Hypothalamus (tissue), 51 donors: ENCODE data around the gene DOCK3.
"Not testable (repeated sequence)": the region's sequence is repeated elsewhere in the genome, so short reads cannot be mapped to it uniquely, and the experiment has no call there.

Experiments used
- DNase-seq, 51 donors: peaks; one replicate each; lab custom pipeline; 2025; lab: John Stamatoyannopoulos, UW

The DOCK3 gene

GRCh38 chr3:50862221-50862620 lies 187.5 kb downstream of the DOCK3 start:
- DNase-seq = no peak

DNA sequence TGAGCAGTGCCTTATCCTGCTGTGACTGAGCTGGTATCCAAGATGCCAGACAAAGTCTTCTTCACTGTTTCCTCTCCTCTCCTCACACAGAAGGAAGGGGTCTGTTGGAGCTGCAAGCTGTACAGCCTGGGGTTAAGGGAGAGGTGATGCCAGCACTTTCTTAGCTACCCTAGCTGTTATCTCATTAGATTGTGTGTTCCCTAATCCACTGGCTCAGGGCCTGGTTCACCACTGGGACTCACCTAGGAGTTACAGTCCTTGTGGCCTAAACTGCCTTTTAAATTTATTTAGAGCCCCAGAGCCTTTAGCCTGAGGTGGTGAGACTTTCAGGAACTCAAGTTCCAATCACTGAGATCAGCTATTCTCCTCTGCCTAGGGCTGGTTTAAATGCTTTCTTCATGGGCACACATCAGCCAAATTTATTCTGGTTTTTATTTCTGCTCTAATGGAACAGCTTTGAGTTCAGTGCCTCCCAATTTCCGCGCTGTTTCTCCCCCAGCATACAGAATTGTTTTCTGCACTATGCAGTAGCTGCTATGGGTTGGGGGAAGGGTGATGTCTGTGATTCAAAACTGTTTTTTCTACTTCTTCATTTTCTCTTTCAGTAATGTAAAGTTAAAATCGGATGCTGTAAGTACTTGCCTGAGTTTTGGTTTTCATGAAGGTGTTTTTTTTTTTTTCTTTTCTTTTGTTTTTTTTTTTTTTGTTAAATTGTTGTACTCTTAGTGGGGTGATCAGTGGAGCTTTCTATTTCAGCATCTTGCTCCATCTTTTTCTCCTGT lies 198.8 kb downstream of the DOCK3 start:
- DNase-seq = no peak

GRCh38 chr3:50874876-50875275 lies 200.1 kb downstream of the DOCK3 start:
- not testable (repeated sequence) for DNase-seq

- DNase-seq = no peak
Measured at GRCh38 chr3:50876947-50877346, 202.2 kb downstream of the DOCK3 start.

DNA sequence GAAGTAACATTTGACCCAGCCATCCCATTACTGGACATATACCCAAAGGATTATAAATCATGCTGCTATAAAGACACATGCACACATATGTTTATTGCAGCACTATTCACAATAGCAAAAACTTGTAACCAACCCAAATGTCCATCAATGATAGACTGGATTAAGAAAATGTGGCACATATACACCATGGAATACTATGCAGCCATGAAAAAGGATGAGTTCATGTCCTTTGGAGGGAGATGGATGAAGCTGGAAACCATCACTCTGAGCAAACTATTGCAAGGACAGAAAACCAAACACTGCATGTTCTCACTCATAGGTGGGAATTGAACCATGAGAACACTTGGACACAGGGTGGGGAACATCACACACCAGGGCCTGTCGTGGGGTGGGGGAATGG lies 208.0 kb downstream of the DOCK3 start:
- DNase-seq = not testable (repeated sequence)

DNA sequence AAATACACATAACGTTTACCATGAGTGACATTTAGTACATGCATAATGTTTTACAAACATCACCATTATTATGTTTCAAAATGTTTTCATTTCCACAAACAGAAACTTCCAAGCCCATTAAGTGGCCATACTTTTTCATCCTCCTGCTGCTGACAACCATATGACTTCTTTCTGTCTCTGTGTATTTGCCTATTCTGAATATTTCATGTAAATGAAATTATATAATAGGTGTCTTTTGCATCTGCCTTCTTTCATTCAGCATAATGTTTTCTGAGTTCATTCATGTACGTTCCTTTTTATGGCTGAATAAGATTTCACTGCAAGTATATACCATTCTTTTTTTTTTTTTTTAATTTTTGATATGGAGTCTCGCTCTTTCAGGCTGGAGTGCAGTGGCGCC lies 209.0 kb downstream of the DOCK3 start:
- no peak for DNase-seq

- DNase-seq = peak in 5 of 51 donors; percentile 4 to 10 (median 5)
Measured at GRCh38 chr3:50885070-50885850, 210.5 kb downstream of the DOCK3 start.

DNA sequence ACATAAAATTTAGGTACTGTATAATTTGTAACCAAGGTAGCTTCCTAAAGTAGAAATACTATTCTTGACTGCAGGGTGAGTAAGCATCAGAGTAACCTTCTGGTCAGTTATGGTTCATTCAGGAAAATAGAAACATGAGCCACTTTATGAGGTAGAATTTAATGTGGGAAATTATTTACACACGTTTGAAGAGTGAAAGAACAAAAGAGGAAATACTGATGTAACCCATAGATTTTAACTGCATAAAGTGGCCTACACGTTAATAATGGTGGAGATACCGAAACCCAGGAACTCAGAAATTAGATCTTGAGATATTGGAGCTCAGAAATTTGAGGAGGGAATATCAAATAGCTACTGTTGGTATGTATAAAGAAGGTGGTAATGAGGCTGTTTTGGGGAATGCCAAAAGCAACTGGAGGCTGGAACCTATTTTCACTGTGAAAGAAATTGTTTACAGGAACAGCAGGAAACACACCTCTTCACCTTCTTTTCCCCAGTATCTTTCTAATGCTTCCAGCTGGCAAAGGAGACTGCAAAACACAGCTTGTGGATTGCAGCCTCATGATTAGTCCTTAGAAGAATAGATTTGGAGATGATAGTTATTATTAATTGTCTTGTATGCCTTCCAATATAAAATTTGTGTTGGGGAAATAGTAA lies 216.1 kb downstream of the DOCK3 start:
- no peak for DNase-seq

- DNase-seq = not testable (repeated sequence)
Measured at GRCh38 chr3:50901097-50901496, 226.4 kb downstream of the DOCK3 start.

DNA sequence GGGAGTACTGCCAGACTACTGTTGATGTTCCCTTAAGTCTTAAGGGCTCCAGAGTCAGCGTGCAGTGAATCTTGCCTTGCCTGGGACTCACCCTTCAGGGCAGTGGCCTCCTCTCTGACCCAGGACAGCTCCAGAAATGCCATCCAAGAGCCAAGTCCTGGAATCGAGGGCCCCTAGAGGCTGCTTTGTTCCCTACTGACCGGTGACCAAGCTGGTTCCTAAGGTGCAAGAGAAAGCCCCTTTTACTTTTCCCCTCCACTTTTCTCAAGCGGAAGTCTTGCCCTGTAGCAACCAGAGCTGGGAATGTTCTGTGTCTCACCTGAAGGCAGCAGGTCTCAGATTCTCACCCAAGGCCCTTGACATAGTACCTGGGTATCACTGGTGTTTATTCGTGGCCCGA lies 238.0 kb downstream of the DOCK3 start:
- DNase-seq = no peak

DNA sequence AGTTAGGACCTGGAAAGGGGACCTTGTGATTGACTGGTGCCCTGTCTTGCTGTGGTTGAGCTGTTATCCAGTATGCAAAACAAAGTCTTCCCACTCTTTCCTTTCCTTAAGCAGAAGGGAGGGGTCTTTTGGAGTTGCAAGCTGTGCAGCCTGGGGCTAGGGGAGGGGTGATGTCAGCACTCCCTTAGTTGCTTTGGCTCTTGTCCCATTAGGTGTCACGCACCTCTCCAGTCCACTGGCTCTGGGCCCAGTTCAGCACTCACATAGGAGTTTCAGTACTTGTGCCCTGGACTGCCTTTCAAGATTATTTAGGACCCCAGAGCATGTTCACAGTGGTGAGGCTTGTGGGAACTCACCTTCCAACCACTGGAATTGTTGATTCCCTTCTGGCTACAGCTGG lies 238.5 kb downstream of the DOCK3 start:
- DNase-seq = no peak

DNA sequence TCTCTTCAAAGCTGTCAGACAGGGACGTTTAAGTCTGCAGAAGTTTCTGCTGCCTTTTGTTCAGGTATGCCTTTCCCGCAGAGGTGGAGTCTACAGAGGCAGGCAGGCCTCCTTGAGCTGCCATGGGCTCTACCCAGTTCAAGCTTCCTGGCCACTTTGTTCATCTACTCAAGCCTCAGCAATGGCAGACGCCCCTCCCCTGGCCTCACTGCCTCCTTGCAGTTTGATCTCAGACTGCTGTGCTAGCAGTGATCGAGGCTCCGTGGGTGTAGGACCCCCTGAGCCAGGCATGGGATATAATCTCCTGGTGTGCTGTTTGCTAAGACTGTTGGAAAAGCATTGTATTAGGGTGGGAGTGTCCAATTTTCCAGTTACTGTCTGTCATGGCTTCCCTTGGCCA lies 247.3 kb downstream of the DOCK3 start:
- DNase-seq = not testable (repeated sequence)

- DNase-seq = no peak
Measured at GRCh38 chr3:50923955-50924354, 249.2 kb downstream of the DOCK3 start.

GRCh38 chr3:50924638-50925037 lies 249.9 kb downstream of the DOCK3 start:
- DNase-seq = no peak

- no peak for DNase-seq
Measured at GRCh38 chr3:50926868-50927267, 252.1 kb downstream of the DOCK3 start.

DNA sequence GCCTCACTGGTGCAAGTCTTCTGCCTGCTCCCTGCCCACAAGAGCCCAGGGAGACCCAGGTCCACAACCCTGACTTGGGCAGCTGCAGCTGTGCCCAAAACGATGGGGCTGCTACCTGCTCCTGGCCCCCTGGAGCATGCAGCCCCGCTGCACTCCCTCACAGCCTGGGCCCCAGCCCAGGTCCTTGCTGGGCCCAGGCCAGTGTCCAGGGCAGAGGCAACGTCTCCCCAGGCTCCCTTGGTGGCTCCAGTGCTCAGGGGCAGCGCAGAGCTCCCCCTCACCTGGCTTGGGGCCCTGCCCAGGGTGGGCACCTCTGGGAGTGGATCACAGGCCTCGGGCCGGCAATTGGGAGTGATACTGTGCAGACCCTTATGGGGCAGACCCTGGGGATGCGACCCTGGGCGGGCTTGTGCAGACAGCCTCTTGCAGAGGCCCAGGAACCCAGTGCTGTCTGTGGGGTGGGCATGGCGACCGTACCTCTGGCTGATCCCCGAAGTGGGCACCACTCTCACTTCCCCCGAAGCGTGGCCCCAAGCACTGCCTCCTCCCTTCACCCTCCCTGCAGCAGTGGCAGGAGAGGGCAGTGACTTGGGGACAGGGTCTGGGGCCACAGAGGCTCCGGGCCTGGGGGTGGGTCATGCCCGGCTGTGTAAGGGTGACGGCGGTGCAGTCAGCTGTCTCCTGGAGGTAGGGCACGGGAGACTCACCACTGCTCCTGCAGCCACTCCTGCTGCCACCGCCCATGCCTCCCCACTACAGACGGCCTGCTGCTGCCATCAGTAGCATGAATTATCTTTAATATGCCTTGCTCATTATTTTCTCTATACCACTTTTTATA lies 255.9 kb downstream of the DOCK3 start:
- no peak for DNase-seq

- DNase-seq = not testable (repeated sequence)
Measured at GRCh38 chr3:50932918-50933317, 258.2 kb downstream of the DOCK3 start.

- DNase-seq = no peak
Measured at GRCh38 chr3:50936389-50936788, 261.7 kb downstream of the DOCK3 start.

DNA sequence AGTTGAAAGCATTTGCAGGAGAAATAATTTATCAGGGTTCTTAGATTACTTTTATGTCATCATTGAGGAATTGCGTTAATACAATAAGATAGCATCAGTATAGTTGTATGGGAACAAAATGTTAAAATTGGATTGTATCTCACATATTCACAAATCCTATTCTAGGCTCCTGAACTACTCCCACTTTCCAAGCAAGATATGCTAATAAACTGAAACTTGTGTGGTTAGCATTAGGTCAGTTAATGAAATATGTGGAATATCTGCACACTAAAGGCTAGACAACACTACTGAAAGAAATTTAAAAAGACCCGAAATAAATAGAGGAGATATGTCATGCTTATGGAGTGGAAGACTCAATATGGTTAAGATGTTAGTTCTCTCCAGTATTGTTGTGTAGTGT lies 272.7 kb downstream of the DOCK3 start:
- no peak for DNase-seq

- DNase-seq = no peak
Measured at GRCh38 chr3:50950591-50950990, 275.9 kb downstream of the DOCK3 start.
